PC-9 (cell line): ENCODE results near the gene SNAPC3.

Source experiments
- CTCF ChIP-seq: fragments of 200-600 bp; sonication (generic); conservative IDR thresholded peaks from 2 replicates; pipeline ENCODE4 v1.6.1; 2017; ENCODE audit warnings: mixed run types, antibody characterized with exemption, mild to moderate bottlenecking, moderate library complexity
- EZH2 ChIP-seq: fragments of 200-600 bp; sonication (generic); IDR thresholded peaks from 2 replicates; pipeline ENCODE4 v1.8.0; 2017; ENCODE audit warnings: antibody characterized with exemption, low read depth

GRCh38 chr9:15491950-15492349 lies 69.3 kb downstream of the SNAPC3 start:
- TF ChIP-seq CTCF (no peak), EZH2 (no peak)
